NCI-H82 treated with DMSO at 0.1 percent for 48 hours (cell line): ENCODE results near the gene ATXN1.
"Not testable (repeated sequence)": the region's sequence is repeated elsewhere in the genome, so short reads cannot be mapped to it uniquely, and the experiment has no call there.

ENCODE experiments used
- DNase-seq: peaks from one replicate; lab custom pipeline; 2025; ENCODE audit not compliant: unreplicated experiment; lab: John Stamatoyannopoulos, UW

ATXN1 gene

DNA sequence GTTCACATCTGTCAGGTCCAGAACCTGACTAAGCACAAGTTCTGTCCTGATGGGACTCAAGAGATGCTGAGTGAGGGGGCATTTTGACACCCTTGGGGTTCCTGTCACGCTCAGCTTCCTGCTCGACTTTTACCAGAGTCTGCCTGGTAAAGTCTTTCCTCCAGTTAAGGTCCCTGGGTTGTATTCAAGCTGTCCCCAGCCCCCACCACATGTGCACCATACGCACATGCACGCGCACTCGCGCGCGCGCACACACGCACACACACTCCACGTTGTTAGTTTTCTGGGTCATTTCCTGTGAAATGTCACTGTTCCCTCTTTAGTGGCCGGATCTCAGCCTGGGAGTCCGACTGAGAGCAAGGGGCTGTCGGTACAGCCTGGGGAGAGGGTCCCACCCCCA, 356.8 kb downstream of the ATXN1 start:
- DNase-seq = no peak

DNA sequence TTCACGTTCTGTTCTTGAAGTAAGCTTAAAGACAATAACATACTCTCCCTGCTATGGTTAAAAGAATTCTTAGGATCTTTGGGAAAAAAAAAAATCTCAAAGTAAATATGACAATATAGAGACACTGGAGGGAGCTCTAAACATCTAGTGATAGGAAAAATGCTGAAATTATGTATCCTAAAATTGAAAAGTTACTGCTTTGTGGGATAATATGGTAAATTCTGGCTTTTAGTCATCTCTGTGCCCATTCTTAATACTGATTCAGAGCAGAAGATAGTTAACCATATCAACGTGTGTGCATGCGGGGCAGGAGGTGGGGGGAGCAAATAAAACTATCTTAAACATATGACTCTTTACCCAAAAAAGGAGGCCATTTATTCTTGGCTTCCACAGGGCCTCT, 357.4 kb downstream of the ATXN1 start:
- DNase-seq = no peak

DNA sequence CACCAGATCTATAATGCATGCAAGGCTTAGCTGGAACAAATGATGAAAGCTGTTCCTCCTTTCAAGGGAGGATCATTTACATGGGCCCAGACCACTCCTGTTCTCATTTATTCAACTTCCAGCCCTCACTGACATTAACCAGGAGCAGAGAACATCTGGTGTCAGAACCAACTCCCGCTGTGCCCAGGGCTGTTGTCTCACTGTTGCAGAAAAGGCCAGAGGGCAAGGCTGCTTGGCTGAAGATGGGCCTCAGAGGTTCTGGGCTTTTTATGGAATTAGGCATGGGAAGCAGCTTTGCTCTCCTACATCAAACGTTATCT, 358.7 kb downstream of the ATXN1 start:
- DNase-seq = no peak

DNA sequence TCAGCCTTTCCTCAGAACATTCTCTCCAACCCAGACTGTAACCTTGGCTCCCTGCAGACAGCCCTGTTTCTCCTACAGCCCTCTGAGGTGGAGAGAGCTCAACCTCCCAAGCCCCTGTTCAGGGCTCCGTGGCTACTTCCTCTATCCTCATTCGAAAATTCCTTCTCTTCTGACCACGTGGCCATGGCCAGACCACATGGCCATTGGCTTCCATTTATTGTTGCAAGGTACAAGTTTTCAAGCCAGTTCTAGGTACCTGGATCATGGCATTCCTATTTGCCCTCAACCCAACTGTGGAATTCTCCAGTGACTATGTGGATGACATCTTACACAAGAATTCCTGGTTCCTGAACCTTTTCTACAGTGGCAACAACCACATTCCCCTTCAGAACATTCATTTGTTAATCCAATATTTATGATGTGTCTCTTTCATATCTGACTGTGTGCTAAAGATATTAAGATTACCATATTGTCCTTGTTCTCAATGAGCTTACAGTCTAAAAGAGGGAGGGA, 361.0 kb downstream of the ATXN1 start:
- no peak for DNase-seq

DNA sequence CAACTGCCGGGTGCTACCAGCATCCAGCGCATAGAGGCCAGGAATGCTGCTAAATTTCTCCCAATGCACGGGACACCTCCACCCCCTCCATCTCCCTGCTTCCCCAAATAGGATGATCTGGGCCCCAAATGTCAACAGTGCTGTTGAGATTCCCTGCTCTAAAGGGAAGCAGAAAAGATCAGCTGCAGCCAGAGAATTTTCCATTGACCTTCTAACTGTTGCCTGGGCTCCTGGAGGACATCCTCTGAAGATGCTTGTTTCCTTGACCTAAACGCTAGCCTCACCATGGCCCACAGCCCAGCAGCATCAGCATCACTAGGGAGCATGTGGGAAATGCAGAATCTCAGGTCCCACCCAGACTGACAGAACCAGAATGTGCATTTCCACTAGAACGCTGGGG, 361.6 kb downstream of the ATXN1 start:
- no peak for DNase-seq

DNA sequence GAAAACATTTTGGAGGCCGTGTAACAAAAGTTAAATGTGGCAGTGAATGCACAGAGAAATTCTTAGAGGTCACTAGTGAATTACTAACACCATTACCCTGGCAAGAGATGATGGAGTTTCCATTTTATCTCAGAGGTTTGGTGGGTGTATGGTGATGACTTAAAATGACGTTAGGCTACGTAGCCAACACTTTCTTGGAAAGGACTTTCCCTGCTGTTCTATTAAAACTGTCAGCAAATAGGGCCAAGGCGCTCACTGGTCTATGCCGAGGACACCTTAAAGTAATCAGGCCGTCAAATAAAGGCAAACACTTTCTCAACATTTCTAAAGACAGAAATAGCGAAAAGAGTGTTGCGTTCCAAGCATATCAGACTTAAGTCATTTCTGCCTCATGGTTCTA, 362.1 kb downstream of the ATXN1 start:
- no peak for DNase-seq

DNA sequence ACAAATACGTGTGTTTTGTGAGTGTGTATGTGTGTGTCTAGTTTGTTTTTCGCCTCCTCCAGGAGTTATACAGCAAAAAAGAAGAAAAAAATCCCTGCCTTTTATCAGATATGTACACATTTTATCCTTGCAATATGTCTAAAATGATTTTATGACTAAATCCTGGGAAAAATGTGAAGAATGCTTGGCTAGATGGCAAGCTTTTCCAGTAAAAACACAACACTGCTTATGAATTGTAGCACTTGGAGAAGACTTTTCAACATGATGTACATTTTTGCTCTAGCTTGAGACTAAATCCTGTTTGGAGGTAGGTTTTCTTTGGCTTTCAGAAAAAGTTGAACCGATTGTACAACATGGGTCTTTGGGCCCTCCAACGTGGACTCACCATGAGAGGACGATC, 362.7 kb downstream of the ATXN1 start:
- no peak for DNase-seq

DNA sequence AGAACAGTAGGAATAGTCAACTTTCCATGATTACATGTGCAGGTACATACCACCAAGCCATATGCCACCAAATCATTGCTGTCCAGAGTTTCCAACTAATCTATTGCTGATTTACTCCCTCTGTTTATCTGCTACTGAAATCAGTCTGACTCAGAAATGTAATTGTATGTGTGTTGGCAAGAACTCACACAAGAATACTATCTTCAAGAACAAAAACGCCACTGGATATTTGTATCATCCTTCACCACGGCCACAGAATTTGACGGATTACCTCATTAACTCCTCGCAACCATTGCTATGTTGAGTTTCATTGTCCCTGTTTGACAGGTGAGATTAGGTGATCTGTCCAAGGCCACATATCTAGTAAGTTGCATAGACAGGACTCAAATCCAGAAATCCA, 363.6 kb downstream of the ATXN1 start:
- DNase-seq = no peak

DNA sequence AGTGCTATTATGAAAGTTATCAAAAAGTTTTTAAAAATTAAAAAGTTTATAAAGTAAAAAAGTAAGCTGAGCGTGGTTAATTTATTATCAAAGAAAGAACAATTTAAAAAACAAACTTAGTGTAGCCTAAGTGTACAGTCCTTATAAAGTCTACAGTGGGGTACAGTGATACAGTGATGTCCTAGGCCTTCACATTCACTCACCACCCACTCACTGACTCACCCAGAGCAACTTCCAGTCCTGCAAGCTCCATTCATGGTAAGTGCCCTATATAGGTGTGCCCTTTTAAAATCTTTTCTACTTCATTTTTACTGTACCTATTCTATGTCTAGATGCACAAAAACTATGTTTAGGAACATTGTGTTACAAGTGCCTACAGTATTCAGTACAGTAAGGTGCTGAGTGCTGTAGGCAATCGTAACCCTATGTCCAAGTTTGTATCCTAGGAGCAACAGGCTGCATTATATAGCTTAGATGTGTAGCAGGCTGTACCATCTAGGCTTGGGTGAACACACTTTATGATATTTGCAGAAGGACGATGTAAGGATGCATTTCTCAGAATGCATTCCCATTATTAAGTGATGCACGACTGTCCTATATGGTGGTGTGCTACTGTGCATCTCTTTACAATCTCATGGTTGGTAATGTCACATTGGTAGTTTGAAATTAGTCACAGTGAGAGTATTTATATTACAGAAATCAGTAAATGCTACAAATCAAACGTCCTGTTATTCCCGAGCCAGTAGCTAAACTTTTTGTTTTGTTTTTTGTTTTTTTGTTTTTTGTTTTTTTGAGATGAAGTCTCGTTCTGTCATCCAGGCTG, 364.6 kb downstream of the ATXN1 start:
- DNase-seq = no peak

DNA sequence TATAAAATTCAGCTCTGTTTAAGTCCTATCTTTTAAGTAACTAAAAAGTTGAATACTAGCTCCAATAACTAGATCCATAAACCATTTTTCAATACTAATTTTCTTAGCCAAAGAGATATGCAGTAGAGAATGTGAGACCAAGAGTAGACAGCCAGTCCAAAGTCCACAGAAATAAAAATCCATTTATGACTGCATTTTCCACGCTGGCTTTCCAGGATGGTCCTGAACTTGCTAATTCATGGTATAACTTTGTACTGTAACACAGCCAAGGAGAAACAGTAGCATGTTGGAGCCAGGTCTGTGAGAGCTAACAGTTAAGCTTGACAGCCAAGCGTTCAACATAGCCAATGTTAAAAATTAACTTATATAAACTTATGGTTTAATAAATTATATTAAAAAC, 366.6 kb downstream of the ATXN1 start:
- no peak for DNase-seq

DNA sequence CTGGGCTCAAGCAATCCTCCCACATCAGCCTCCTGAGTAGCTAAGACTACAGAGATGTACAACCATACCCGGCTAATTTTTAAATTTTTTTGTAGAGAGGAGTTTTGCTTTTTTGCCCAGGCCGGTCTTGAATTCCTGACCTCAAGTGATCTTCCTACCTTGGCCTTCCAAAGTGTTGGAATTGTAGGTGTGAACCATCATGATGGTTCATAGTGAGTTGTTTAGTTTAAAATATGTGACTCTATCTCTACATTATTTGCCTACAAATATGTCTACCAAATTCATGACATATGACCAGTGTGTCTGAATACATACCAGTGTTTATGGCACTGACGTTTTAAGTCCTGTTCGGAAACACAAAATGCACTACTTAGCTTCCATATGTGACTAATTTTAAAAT, 367.9 kb downstream of the ATXN1 start:
- DNase-seq = no peak

DNA sequence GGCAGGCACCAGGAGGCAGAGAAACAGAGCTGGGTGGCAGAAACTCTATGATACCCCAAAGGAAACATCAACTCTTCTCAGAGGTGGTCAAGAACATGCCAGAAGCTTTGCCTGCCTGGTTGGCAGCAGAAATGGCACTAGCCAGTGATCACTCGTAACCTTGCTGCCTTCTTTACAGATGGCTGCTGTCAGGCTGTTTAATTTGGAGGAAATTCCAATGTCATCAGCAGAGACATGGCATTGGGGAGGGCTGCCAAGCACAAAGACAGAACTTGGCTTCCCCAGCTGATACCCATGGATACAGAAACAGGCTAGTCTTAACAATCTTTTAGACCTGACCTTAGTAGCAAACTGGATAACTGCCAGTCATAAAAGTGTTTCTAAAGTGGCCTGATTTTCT, 369.2 kb downstream of the ATXN1 start:
- no peak for DNase-seq

DNA sequence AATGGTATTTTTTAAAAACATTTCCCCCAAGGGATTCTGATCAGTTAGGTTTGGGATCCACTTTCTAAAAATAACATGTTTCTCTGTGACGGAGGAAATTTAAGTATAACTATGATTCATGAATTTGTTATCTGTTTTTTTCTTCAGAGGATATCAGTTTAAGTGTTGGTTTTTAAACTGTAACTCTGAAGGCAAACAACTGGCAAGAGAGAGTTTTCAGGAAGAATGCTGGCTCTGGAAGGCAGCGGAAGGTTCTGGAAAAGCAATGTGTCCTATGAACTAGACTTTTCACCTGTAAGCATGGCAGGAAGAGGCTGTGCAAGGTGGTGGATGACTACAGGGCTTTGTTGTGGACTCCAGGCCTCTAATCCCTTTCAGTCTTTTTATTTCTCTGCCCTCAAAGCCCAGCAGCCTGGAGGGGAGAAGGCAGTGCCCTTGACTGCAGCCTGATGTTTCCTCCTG, 369.8 kb downstream of the ATXN1 start:
- DNase-seq = no peak

DNA sequence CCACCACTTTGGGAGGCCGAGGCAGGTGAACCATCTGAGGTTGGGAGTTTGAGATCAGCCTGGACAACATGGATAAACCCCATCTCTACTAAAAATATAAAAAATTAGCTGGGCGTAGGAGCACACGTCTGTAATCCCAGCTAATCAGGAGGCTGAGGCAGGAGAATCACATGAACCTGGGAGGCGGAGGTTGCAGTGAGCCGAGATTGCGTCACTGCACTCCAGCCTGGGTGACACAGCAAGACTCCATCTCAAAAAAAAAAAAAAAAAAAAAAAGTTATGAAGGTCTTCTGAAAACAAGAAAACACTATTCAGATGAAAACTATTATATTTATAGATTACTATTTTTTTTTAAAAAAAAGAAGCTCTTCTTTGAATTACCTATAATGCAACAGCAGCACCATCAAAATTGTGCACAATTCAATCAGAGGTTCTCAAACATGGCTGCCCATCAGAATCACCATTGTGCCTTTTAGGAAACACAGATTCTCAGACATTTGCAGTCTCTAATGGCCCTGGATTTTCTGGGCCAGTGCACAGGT, 370.3 kb downstream of the ATXN1 start:
- DNase-seq = not testable (repeated sequence)

DNA sequence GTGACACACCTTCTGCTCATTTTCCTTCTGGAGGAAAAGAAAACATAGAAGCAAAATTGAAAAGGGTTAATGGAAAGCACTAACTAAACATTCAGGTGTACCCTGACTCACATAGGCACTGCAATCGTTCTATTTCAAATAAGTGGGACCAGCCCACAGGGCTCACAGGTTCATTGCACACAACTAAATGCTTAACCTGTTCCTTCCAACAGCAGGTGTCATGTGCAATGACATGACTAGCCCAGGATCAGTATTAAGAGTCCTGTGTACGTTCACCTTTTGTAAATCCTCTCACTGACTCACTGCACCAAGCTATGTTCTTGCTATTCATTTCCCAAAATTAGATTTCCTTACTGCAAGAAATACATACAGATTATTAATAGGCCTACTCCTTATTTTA, 371.6 kb downstream of the ATXN1 start:
- no peak for DNase-seq

DNA sequence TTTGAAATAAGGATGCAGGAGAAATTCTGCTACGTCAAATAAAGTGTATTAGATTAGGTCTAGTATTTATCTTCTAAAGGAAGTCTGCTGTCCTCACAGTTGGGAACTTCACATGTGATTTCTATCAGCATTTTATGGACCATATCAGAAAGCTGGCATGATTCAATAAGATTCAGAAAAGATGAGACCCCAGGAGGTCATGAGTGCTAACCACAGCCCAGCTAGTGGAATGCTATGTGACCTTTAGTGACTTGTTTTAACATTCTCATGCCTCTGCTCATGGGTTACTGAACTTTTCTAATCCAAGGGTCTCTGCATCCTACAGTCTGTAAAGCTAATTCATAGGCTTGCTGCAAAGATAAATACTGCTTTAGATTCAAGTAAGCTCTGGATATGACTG, 372.8 kb downstream of the ATXN1 start:
- DNase-seq = no peak

DNA sequence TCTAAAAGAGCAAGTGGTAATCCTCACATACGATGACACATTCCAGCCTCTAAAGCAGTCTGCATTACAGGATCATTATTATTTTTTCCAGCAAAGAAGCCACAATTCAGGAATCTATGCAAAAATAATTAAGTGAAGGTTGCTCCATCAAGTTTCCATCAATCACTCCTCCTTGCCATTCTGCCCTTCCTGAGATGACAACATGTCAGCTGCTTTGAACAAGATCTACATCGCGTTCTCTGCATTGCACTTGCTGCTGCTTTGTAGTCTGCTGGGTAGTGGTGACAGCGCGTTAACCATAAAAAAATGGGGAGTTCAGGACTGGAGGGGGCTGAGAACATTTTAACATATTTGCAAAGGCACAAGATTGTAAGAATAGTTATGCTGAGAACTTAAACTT, 375.2 kb downstream of the ATXN1 start:
- DNase-seq = no peak

DNA sequence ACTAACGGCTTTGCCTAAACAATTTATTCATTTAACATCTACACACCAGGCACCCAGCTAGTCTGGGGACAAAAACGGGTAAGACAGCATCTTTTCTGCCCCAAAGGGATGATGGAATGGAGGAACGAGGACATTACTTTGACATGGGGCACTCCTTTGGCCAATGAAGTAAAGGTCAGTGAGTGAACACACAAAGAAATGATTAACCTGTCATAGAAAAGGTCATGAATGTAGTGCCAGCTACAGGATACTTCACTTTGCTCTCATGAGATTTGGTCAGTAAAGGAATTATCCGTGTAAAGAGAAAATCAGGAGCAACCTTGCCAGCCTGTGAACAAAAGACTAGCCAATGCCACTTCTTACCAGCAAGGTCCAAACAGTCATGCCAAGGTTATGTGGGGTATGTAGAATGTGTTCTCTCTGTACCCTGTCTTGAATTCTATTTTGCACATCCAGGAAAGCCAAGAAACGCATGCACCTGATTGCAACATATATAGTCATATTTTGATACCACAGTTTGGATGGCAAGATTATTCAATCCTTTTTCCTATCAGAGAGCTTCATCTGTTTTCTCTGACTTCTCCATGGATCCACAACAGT, 377.6 kb downstream of the ATXN1 start:
- no peak for DNase-seq

DNA sequence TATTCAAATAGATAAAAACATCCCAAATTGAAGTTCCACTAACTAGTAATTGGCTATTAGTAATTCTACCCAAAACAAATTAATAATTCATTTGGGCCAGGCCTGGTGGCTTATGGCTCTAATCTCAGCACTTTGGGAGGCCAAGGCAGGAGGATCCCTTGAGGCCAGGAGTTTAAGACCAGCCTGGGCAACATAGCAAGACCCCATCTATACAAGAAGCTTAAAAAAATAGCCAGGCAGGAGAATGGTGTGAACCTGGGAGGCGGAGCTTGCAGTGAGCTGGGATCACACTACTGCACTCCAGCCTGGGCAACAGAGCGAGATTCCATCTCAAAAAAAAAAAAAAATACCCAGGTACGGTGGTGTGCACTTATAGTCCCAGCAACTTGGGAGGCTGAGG, 379.3 kb downstream of the ATXN1 start:
- DNase-seq = not testable (repeated sequence)

DNA sequence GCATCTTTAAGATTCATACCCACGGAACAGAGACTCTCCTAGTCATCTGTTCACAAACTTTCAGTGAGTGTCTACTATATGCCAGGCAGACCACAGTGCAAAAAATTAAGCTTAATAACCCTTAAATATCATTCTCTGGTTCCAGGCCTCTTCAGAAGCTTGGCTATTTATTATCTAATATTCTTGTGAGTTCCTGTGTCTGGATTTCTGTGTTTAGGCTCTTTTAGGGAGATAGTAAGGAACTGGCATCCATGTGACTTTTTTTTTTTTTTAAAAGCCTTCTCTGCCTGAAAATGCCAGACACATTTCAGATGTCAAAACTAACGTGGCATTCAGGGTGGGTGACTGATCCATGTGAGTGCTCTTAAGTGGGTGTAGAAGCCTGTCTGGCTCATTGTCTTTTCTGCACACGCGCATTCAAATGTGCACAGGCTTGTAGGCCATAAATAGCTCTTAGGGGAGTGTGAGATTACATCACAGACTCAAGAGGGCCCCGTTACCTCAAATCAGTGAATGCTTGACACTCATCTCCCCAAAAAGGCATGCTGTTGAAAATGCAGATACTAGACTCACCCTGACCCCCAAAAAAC, 380.9 kb downstream of the ATXN1 start:
- DNase-seq = no peak

DNA sequence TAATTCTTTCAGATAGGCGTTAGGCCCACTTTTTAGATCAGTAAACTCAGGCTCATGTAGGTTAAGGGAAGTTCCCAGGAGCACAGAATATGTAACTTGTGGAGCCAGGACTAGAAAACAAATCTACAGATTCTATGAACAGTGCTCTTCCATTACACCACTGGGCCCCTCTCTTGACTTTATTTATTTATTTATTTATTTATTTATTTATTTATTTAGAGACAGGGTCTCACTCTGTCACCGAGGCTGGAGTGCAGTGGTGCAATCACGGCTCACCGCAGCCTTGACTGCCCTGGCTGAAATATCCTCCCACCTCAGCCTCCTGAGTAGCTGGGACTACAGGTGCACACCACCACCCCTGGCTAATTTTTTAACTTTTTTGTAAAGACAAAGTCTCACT, 382.9 kb downstream of the ATXN1 start:
- not testable (repeated sequence) for DNase-seq

DNA sequence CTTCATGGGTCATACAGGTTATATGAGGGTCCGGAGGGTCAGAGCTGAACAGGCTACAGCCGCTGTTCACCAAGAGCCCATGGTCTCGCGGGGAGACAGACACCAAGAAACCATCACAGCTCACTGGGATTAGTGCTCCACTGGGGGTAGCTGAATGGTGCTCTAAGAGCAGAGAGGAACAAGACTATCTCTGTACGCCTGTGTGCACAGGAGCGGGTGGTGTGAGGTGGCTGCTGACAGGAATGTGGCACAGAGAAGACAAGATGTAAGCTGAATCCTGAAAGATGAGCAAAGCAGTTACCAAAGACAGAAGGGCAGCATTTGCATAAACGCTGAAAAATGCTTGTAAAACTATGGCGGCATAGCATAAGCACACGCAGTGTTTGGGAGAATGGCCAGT, 383.8 kb downstream of the ATXN1 start:
- no peak for DNase-seq
